ENCODE results near the gene PRPH2. TPM values are rescaled to one million over a fixed set of nuclear protein-coding genes. Genes with fewer than 3 reads are reported as not detected.

PRPH2 gene
- total and polyA plus RNA-seq, 2 donors (not counting 1 experiment from before 2014, with no cell fraction given): 0.03 to 0.15 TPM

DNA sequence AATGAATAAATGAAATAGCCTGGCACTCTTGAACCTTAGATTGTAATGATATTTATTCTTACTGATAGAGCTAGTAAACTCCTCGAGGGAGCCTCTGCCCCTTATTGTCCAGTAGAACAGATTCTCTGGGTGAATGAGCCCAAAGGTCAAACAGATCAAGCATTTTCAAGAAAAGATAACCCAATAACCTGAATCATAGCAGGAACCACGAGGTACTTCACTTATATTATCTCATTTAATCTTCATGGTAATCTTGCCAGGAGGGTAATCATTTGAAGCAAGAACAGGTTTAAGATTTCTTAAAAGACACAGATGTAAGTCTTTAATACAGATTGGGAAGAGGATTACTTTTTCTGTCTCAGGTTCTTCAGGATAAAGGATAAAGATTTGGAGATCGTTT lies 40.6 kb upstream of the PRPH2 start:
- ATAC-seq (ENCODE audit: low read depth) (no peak), DNase-seq (no peak)
- H3K36me3 ChIP-seq (replicated peaks in 1 of 2; ENCODE audit: control extremely low read depth in 1 of 2, control insufficient read depth in 1 of 2, extremely low read depth in 1 of 2, insufficient read depth in 2 of 2, low read length in 1 of 2): peaks cover 7 to 22% of the 10 kb centered on the region in 2 experiments
- H3K4me3 ChIP-seq (ENCODE audit: control extremely low read depth in 1 of 5, extremely low read depth in 1 of 5, insufficient read depth in 1 of 5, low read depth in 2 of 5, low read length in 4 of 5): no peak overlapping the region
- peaks cover 0 to 2% of the 10 kb centered on the region in 2 donors for H3K4me1 ChIP-seq (ENCODE audit: control insufficient read depth in 2 of 2, insufficient read depth in 2 of 2, low read length in 2 of 2)
- Mint-ChIP-seq H3K27ac (no peak overlapping the region), H3K4me1 (peaks cover 5% of the 10 kb centered on the region), H3K27me3 (no peaks in the 10 kb centered on the region), H3K4me3 (no peak overlapping the region), H3K9me3 (ENCODE audit: insufficient read depth) (no peaks in the 10 kb centered on the region)
- WGBS (ENCODE audit: insufficient coverage): no CpG with 5 or more reads among the region's 3 CpGs
- H3K27me3 ChIP-seq (replicated peaks in 1 of 4; ENCODE audit: control extremely low read depth in 1 of 4, control insufficient read depth in 3 of 4, insufficient read depth in 4 of 4, low read length in 3 of 4): no peaks in the 10 kb centered on the region
- no peak overlapping the region for H3K4me2 ChIP-seq (replicated peaks; ENCODE audit: low read depth, low read length, poor library complexity, severe bottlenecking)
- H2AFZ ChIP-seq (ENCODE audit: insufficient read depth, low read depth, low read length, poor library complexity, severe bottlenecking): no peak overlapping the region
- peaks cover 40% of the 10 kb centered on the region for H3K79me2 ChIP-seq (ENCODE audit: control insufficient read depth, insufficient read depth, low read length)
- intact Hi-C loops (cut with micrococcal nuclease): no loop called here
- TF ChIP-seq CTCF (IDR thresholded peaks at IDR 0.05) (no peak), EZH2 (IDR thresholded peaks at IDR 0.05; ENCODE audit: borderline replicate concordance, insufficient read depth, low read depth, low read length, poor library complexity, severe bottlenecking) (no peak)
- CTCF ChIA-PET: interaction anchor here (0.6 to 1.1 kb wide), 4 partner anchors 10 to 454 kb away, joined by 3 to 5 read pairs (median 4); no protein-coding TSS in a partner anchor
- peaks cover 17% of the 10 kb centered on the region for H4K20me1 ChIP-seq (ENCODE audit: control insufficient read depth, insufficient read depth, low read length, poor library complexity, severe bottlenecking)
- no peak overlapping the region for H3K27ac ChIP-seq (ENCODE audit: low read length in 2 of 2)
- H3K9ac ChIP-seq (ENCODE audit: low read length): no peak overlapping the region
- POLR2A ChIA-PET: interaction anchor here (0.6 to 0.8 kb wide), 2 partner anchors 16 to 22 kb away, joined by 4 to 5 read pairs; no protein-coding TSS in a partner anchor
- no peaks in the 10 kb centered on the region for H3K9me3 ChIP-seq (ENCODE audit: control extremely low read depth in 1 of 3, control insufficient read depth in 2 of 3, insufficient read depth in 1 of 3, low read length in 2 of 3)

DNA sequence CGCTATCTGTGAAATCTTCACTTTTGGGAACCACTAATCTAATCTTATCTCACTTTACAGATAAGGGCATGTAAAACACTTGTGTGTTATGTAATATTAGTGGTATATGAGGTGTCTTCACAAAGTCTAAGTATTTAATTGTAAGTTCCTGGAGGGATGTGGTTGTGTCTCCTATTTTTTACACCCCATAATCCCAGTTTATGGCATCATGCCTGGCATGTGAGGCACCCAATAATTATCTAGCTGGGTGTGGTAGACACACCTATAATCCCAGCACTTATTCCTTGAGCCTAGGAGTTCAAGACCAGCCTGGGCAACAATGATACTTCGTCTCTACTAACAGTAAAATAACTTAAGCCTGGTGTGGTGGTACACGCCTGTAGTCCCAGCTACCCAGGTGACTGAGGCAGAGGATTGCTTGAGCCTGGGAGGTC lies 40.0 kb upstream of the PRPH2 start:
- no peaks in the 10 kb centered on the region for H3K27me3 ChIP-seq (replicated peaks in 1 of 4; ENCODE audit: control extremely low read depth in 1 of 4, control insufficient read depth in 3 of 4, insufficient read depth in 4 of 4, low read length in 3 of 4)
- no peak for DNase-seq
- ChIA-PET POLR2A (interaction anchor here (0.6 to 0.8 kb wide), 2 partner anchors 16 to 21 kb away, joined by 4 to 5 read pairs; no protein-coding TSS in a partner anchor), CTCF (interaction anchor here (0.7 to 1.1 kb wide), 3 partner anchors 10 to 31 kb away, joined by 3 to 5 read pairs (median 3); no protein-coding TSS in a partner anchor)
- peaks cover 19% of the 10 kb centered on the region for H4K20me1 ChIP-seq (ENCODE audit: control insufficient read depth, insufficient read depth, low read length, poor library complexity, severe bottlenecking)
- Mint-ChIP-seq H3K4me3 (no peak overlapping the region), H3K4me1 (peaks cover 7% of the 10 kb centered on the region), H3K27ac (no peak overlapping the region), H3K9me3 (ENCODE audit: insufficient read depth) (no peaks in the 10 kb centered on the region), H3K27me3 (no peaks in the 10 kb centered on the region)
- 100% methylated on average over 1 of the region's 3 CpGs for WGBS (ENCODE audit: insufficient coverage)
- no peak overlapping the region for H3K27ac ChIP-seq (ENCODE audit: low read length in 2 of 2)
- H2AFZ ChIP-seq (ENCODE audit: insufficient read depth, low read depth, low read length, poor library complexity, severe bottlenecking): no peak overlapping the region
- H3K4me2 ChIP-seq (replicated peaks; ENCODE audit: low read depth, low read length, poor library complexity, severe bottlenecking): no peak overlapping the region
- H3K4me3 ChIP-seq (ENCODE audit: control extremely low read depth in 1 of 5, extremely low read depth in 1 of 5, insufficient read depth in 1 of 5, low read depth in 2 of 5, low read length in 4 of 5): no peak overlapping the region
- ATAC-seq (ENCODE audit: low read depth): no peak
- H3K4me1 ChIP-seq (ENCODE audit: control insufficient read depth in 2 of 2, insufficient read depth in 2 of 2, low read length in 2 of 2): peaks cover 0 to 7% of the 10 kb centered on the region in 2 donors
- peaks cover 10 to 22% of the 10 kb centered on the region in 2 experiments for H3K36me3 ChIP-seq (replicated peaks in 1 of 2; ENCODE audit: control extremely low read depth in 1 of 2, control insufficient read depth in 1 of 2, extremely low read depth in 1 of 2, insufficient read depth in 2 of 2, low read length in 1 of 2)
- no peaks in the 10 kb centered on the region for H3K9me3 ChIP-seq (ENCODE audit: control extremely low read depth in 1 of 3, control insufficient read depth in 2 of 3, insufficient read depth in 1 of 3, low read length in 2 of 3)
- intact Hi-C loops (cut with micrococcal nuclease): no loop called here
- TF ChIP-seq EZH2 (IDR thresholded peaks at IDR 0.05; ENCODE audit: borderline replicate concordance, insufficient read depth, low read depth, low read length, poor library complexity, severe bottlenecking) (no peak), CTCF (IDR thresholded peaks at IDR 0.05) (no peak)
- H3K79me2 ChIP-seq (ENCODE audit: control insufficient read depth, insufficient read depth, low read length): peaks cover 45% of the 10 kb centered on the region
- no peak overlapping the region for H3K9ac ChIP-seq (ENCODE audit: low read length)

All from B cell (primary cell).